Panc1 (cell line): ENCODE results near the gene COL6A5. TPM values are rescaled to one million over a fixed set of nuclear protein-coding genes. Genes with fewer than 3 reads are reported as not detected.

Experiments
- ATAC-seq: fragments of 200-7000 bp; cut with Tn5 transposase; 2 replicates; pipeline ENCODE4 v1.9.1; 2020; ENCODE audit warnings: mild to moderate bottlenecking, moderate library complexity
- BruUV-seq: library from RNA; stranded (reverse); fragments of 400-500 nt; replicated peaks from 2 replicates; lab custom pipeline; 2021; lab: Mats Ljungman, UMichigan
- CTCF ChIA-PET: fragments of 300-600 bp; sonication (Branson Sonifier 250); formaldehyde crosslinking; loops from one replicate; lab custom pipeline; 2022; ENCODE audit warnings: antibody characterized with exemption; lab: Charles Lee
- POLR2A ChIA-PET: fragments of 300-600 bp; sonication (Branson Sonifier 250); formaldehyde crosslinking; loops from one replicate; lab custom pipeline; 2022; ENCODE audit warnings: antibody characterized with exemption; lab: Charles Lee
- DNase-seq: peaks from one replicate; pipeline ENCODE4 v3.0.0-alpha.2; 2010; ENCODE audit warnings: low read depth, low spot score
- H3K27ac ChIP-seq: 2 replicates; pipeline ENCODE4 v1.5.1; 2011; ENCODE audit warnings: mild to moderate bottlenecking, low read length, inconsistent platforms
- H3K27me3 ChIP-seq: fragments of 200-500 bp; sonication (Bioruptor generic); 2 replicates; pipeline ENCODE4 v1.6.0; 2014; ENCODE audit warnings: low read length, inconsistent platforms; ENCODE audit not compliant: control insufficient read depth, insufficient read depth
- H3K36me3 ChIP-seq: fragments of 200-500 bp; sonication (Bioruptor generic); 2 replicates; pipeline ENCODE4 v1.5.1; 2014; ENCODE audit warnings: inconsistent platforms, mild to moderate bottlenecking, low read length, moderate library complexity; ENCODE audit not compliant: control insufficient read depth, insufficient read depth
- H3K4me1 ChIP-seq: 2 replicates; pipeline ENCODE4 v1.5.1; 2011; ENCODE audit warnings: inconsistent platforms, mild to moderate bottlenecking, low read length, moderate library complexity; ENCODE audit not compliant: control insufficient read depth, insufficient read depth
- H3K4me3 ChIP-seq, 2 experiments: 2 replicates each; pipeline ENCODE4 v1.5.1; 2011 to 2012; ENCODE audit warnings: low read depth in 2 of 2, low read length in 2 of 2, mild to moderate bottlenecking in 2 of 2, inconsistent platforms in 1 of 2, moderate library complexity in 1 of 2
- H3K9me3 ChIP-seq: fragments of 200-500 bp; sonication (Bioruptor generic); 2 replicates; pipeline ENCODE4 v1.5.1; 2014; ENCODE audit warnings: low read depth, mild to moderate bottlenecking, inconsistent platforms, low read length, moderate library complexity; ENCODE audit not compliant: control insufficient read depth, insufficient read depth
- POLR2AphosphoS5 ChIP-seq: IDR thresholded peaks from 2 replicates; pipeline ENCODE4 v1.6.1; 2012; ENCODE audit warnings: mild to moderate bottlenecking, low read depth, low read length, moderate library complexity
- REST ChIP-seq, 2 experiments: IDR thresholded peaks; 2 replicates each; pipeline ENCODE4 v1.6.1; 2011 to 2012; ENCODE audit warnings: low read depth in 2 of 2, control low read depth in 1 of 2, low read length in 1 of 2, mild to moderate bottlenecking in 1 of 2, moderate library complexity in 1 of 2; ENCODE audit not compliant: insufficient read depth in 1 of 2
- SIN3A ChIP-seq: IDR thresholded peaks from 2 replicates; pipeline ENCODE4 v1.6.1; 2012; ENCODE audit warnings: low read depth, mild to moderate bottlenecking, low read length, moderate library complexity, borderline replicate concordance; ENCODE audit not compliant: insufficient read depth
- TCF7L2 ChIP-seq: IDR thresholded peaks from 2 replicates; pipeline ENCODE4 v1.6.1; 2011; ENCODE audit warnings: mild to moderate bottlenecking, low read depth, low read length, inconsistent platforms
- in situ Hi-C: cut with HindIII; loops from 2 replicates; pipeline ENCODE4 v1.10.0; 2016; ENCODE audit warnings: low sequenced_read_pairs, low pct_unique_long_range_greater_than_20kb
- intact Hi-C: fragments of 100-400 bp; cut with micrococcal nuclease; formaldehyde crosslinking; loops from one replicate; pipeline ENCODE4 v1.10.0; 2022; ENCODE audit not compliant: unreplicated experiment
- total RNA-seq: library from RNA; stranded (reverse); gene quantifications from one replicate; pipeline ENCODE4 v1.2.1, GENCODE V29; 2021; ENCODE audit not compliant: unreplicated experiment
- TF ChIP-seq, protein P1 (sequence below): fragments of 450-650 bp; IDR thresholded peaks from 2 replicates; pipeline ENCODE4 v1.5.1; 2017; ENCODE audit warnings: mild to moderate bottlenecking

COL6A5 gene
- total RNA-seq, 1 experiment from 2014 or later, result not detected

DNA sequence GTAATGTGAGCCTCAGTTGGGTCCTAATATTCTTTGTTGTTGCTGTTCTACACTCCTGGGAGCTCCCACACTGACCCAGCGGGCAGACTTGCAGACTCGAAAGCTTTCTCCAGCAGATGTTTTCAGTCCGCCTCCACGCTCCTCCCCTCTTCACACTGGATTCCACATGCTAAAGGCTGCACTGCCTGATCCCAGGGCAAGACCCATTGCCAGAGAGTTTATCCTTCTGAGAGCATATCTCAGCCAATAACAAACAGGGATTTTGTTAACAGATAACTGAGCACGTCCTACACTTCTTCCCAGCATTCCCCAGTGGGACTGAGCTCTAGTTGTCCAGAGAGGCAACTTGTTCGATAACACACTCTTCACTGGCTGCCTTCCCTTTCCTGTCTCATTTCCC is 163.5 kb downstream of the COL6A5 start:
- Histone ChIP-seq H3K4me3 (no peak overlapping the region), H3K9me3 (no peaks in the 10 kb centered on the region), H3K27ac (no peak overlapping the region), H3K36me3 (no peaks in the 10 kb centered on the region), H3K27me3 (peaks cover 12% of the 10 kb centered on the region; the same call in 1 of the 2 replicates), H3K4me1 (no peaks in the 10 kb centered on the region)
- BruUV-seq, result no TSS peak
- no peak for DNase-seq
- intact Hi-C loops, result no loop called here
- in situ Hi-C loops, result no loop called here
- ChIA-PET POLR2A (no interaction called here), CTCF (no interaction called here)
- TF ChIP-seq TCF7L2 (no peak), REST (IDR thresholded peaks at IDR 0.05; ENCODE audit: insufficient read depth in 1 of 2, low read depth in 2 of 2, low read length in 1 of 2) (no peak), POLR2AphosphoS5 (no peak), SIN3A (no peak)
- TF ChIP-seq, protein P1, sequence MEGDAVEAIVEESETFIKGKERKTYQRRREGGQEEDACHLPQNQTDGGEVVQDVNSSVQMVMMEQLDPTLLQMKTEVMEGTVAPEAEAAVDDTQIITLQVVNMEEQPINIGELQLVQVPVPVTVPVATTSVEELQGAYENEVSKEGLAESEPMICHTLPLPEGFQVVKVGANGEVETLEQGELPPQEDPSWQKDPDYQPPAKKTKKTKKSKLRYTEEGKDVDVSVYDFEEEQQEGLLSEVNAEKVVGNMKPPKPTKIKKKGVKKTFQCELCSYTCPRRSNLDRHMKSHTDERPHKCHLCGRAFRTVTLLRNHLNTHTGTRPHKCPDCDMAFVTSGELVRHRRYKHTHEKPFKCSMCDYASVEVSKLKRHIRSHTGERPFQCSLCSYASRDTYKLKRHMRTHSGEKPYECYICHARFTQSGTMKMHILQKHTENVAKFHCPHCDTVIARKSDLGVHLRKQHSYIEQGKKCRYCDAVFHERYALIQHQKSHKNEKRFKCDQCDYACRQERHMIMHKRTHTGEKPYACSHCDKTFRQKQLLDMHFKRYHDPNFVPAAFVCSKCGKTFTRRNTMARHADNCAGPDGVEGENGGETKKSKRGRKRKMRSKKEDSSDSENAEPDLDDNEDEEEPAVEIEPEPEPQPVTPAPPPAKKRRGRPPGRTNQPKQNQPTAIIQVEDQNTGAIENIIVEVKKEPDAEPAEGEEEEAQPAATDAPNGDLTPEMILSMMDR, result no peak
- ATAC-seq, result no peak

DNA sequence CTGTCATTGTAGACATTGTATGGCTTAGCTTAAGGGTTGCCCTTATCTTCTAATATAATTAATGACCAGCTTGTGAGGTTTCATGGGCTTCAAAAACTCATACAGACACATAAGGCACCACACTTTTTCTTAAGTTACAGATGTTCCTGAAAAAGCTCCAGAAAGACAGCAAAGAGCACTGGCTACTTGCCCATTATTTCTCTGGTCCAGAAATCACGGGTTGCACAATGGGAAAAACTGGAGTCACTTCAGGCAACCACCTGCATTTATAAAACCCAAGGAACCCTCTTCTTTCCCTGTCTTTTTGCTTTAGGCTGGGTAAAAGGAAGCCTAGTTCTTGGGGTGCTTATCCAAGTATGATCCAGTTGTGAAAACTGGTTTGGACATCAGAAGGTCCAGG is 169.2 kb downstream of the COL6A5 start:
- in situ Hi-C loops, result no loop called here
- no peak overlapping the region for H3K27ac ChIP-seq
- H3K9me3 ChIP-seq, result no peaks in the 10 kb centered on the region
- TF ChIP-seq SIN3A (no peak), TCF7L2 (no peak)
- ChIA-PET CTCF (no interaction called here), POLR2A (no interaction called here)
- H3K4me3 ChIP-seq, result no peak overlapping the region
- no peak for DNase-seq
- no TSS peak for BruUV-seq
- H3K27me3 ChIP-seq, result peaks cover 17% of the 10 kb centered on the region
- ATAC-seq, result no peak
- H3K4me1 ChIP-seq, result no peaks in the 10 kb centered on the region
- intact Hi-C loops, result no loop called here
- H3K36me3 ChIP-seq, result no peaks in the 10 kb centered on the region

- ChIA-PET CTCF (no interaction called here), POLR2A (no interaction called here)
- H3K4me3 ChIP-seq, result no peak overlapping the region
- intact Hi-C loops (no loop called here), in situ Hi-C loops (no loop called here)
- no peaks in the 10 kb centered on the region for H3K36me3 ChIP-seq
- BruUV-seq, result no TSS peak
- H3K27ac ChIP-seq, result no peak overlapping the region
- ATAC-seq, result no peak
- no peak for DNase-seq
- no peak for TF ChIP-seq POLR2AphosphoS5
- TF ChIP-seq REST (IDR thresholded peaks at IDR 0.05; ENCODE audit: insufficient read depth in 1 of 2, low read depth in 2 of 2, low read length in 1 of 2), result no peak
- no peak for TF ChIP-seq SIN3A
- TF ChIP-seq, protein P1, result no peak
- no peak for TF ChIP-seq TCF7L2
- peaks cover 15% of the 10 kb centered on the region for H3K27me3 ChIP-seq
- H3K9me3 ChIP-seq, result no peaks in the 10 kb centered on the region
- no peaks in the 10 kb centered on the region for H3K4me1 ChIP-seq
These were observed 170.3 kb downstream of the COL6A5 start for GRCh38 chr3:130515755-130516154.
